Neural progenitor cell (in vitro differentiated cells): Measurements from ENCODE around the gene HILPDA. TPM values are rescaled to one million over a fixed set of nuclear protein-coding genes. Genes with fewer than 3 reads are reported as not detected.

Experiments used
- DNase-seq: peaks from one replicate; pipeline ENCODE4 v3.0.0-alpha.2; 2016; ENCODE audit warnings: low spot score
- H2AFZ ChIP-seq: fragments of 200-600 bp; sonication (generic); replicated peaks from 2 replicates; pipeline ENCODE4 v1.6.1; 2016; ENCODE audit warnings: antibody characterized with exemption
- H3F3A ChIP-seq: fragments of 200-600 bp; sonication (generic); 2 replicates; pipeline ENCODE4 v1.6.1; 2016; ENCODE audit warnings: antibody characterized with exemption, low read depth
- H3K27ac ChIP-seq: fragments of 200-600 bp; sonication (generic); 2 replicates; pipeline ENCODE4 v1.5.1; 2016; ENCODE audit warnings: mild to moderate bottlenecking
- H3K27me3 ChIP-seq: fragments of 200-600 bp; sonication (generic); 2 replicates; pipeline ENCODE4 v1.6.1; 2016; ENCODE audit warnings: mild to moderate bottlenecking, moderate library complexity
- H3K36me3 ChIP-seq: fragments of 200-600 bp; sonication (generic); 2 replicates; pipeline ENCODE4 v1.5.1; 2016
- H3K4me1 ChIP-seq: fragments of 200-600 bp; sonication (generic); 2 replicates; pipeline ENCODE4 v1.6.1; 2016; ENCODE audit warnings: mixed run types
- H3K4me2 ChIP-seq: fragments of 200-600 bp; sonication (generic); 2 replicates; pipeline ENCODE4 v1.6.1; 2016
- H3K4me3 ChIP-seq: fragments of 200-600 bp; sonication (generic); 2 replicates; pipeline ENCODE4 v1.5.1; 2016
- H3K79me2 ChIP-seq: fragments of 200-600 bp; sonication (generic); 2 replicates; pipeline ENCODE4 v1.6.1; 2016; ENCODE audit warnings: low read depth
- H3K9ac ChIP-seq: fragments of 200-600 bp; sonication (generic); 2 replicates; pipeline ENCODE4 v1.6.1; 2016
- H3K9me3 ChIP-seq: fragments of 200-600 bp; sonication (generic); 2 replicates; pipeline ENCODE4 v1.5.1; 2016; ENCODE audit warnings: low read depth
- H4K20me1 ChIP-seq: fragments of 200-600 bp; sonication (generic); 2 replicates; pipeline ENCODE4 v1.6.1; 2016; ENCODE audit warnings: low read depth
- H3K27ac Mint-ChIP-seq: 3 replicates; pipeline ENCODE4 v1.8.0; 2021; ENCODE audit warnings: mixed read lengths
- H3K27me3 Mint-ChIP-seq: 2 replicates; pipeline ENCODE4 v1.8.0; 2022; ENCODE audit warnings: low read depth, mild to moderate bottlenecking, inconsistent platforms, moderate library complexity, mixed read lengths; ENCODE audit not compliant: insufficient read depth
- H3K36me3 Mint-ChIP-seq: 3 replicates; pipeline ENCODE4 v1.8.0; 2021; ENCODE audit warnings: mixed read lengths
- H3K4me1 Mint-ChIP-seq: 3 replicates; pipeline ENCODE4 v1.8.0; 2021; ENCODE audit warnings: mixed read lengths
- H3K4me3 Mint-ChIP-seq: 3 replicates; pipeline ENCODE4 v1.8.0; 2021; ENCODE audit warnings: mild to moderate bottlenecking, moderate library complexity, mixed read lengths
- H3K9me3 Mint-ChIP-seq: 3 replicates; pipeline ENCODE4 v1.8.0; 2020; ENCODE audit warnings: mixed read lengths
- CTCF ChIP-seq: fragments of 200-600 bp; sonication (generic); IDR thresholded peaks from 2 replicates; pipeline ENCODE4 v1.5.1; 2017; ENCODE audit warnings: antibody characterized with exemption, mild to moderate bottlenecking
- EZH2 ChIP-seq: fragments of 200-600 bp; sonication (generic); IDR thresholded peaks from 2 replicates; pipeline ENCODE4 v1.6.1; 2017; ENCODE audit warnings: antibody characterized with exemption, mild to moderate bottlenecking, moderate library complexity
- EZH2phosphoT487 ChIP-seq: fragments of 200-600 bp; sonication (generic); IDR thresholded peaks from 2 replicates; pipeline ENCODE4 v1.6.1; 2017; ENCODE audit warnings: antibody characterized with exemption
- total RNA-seq: library from RNA; depleted of rRNA; stranded (reverse); fragments of >200 nt; gene quantifications from 2 replicates; pipeline ENCODE4 v1.2.3, GENCODE V29; 2015; ENCODE audit warnings: low replicate concordance

The HILPDA gene
- total RNA-seq, 1 donor from 2014 or later: 53.9 TPM

GRCh38 chr7:128452552-128452951, 3.1 kb upstream of the HILPDA start:
- peaks cover 7% of the 10 kb centered on the region for H4K20me1 ChIP-seq
- peaks cover 20% of the 10 kb centered on the region for H3F3A ChIP-seq
- Mint-ChIP-seq H3K27me3 (peaks cover 6% of the 10 kb centered on the region), H3K4me3 (peak overlapping the region; percentile 8), H3K4me1 (peaks cover 33% of the 10 kb centered on the region), H3K27ac (no peak overlapping the region), H3K36me3 (peaks cover 5% of the 10 kb centered on the region), H3K9me3 (no peaks in the 10 kb centered on the region)
- H3K4me3 ChIP-seq: no peak overlapping the region
- no peak overlapping the region for H3K9ac ChIP-seq
- no peak for TF ChIP-seq EZH2phosphoT487
- no peak for TF ChIP-seq CTCF
- no peak for TF ChIP-seq EZH2
- peaks cover 20% of the 10 kb centered on the region for H3K79me2 ChIP-seq
- no peak overlapping the region for H3K4me2 ChIP-seq
- no peak for DNase-seq
- no peaks in the 10 kb centered on the region for H3K27me3 ChIP-seq
- H3K4me1 ChIP-seq: peaks cover 7% of the 10 kb centered on the region
- H3K27ac ChIP-seq: no peak overlapping the region
- no peak overlapping the region for H2AFZ ChIP-seq
- H3K9me3 ChIP-seq: no peaks in the 10 kb centered on the region
- H3K36me3 ChIP-seq: no peaks in the 10 kb centered on the region

- DNase-seq: peak; percentile 88
- Histone ChIP-seq H3K79me2 (peaks cover 36% of the 10 kb centered on the region), H3K9ac (no peak overlapping the region), H3K4me1 (peaks cover 20% of the 10 kb centered on the region), H3F3A (peaks cover 30% of the 10 kb centered on the region), H3K4me3 (peak overlapping the region; percentile 2), H3K36me3 (peaks cover 3% of the 10 kb centered on the region), H3K27ac (no peak overlapping the region), H3K9me3 (no peaks in the 10 kb centered on the region), H4K20me1 (peaks cover 23% of the 10 kb centered on the region), H2AFZ (peak overlapping the region; percentile 38), H3K4me2 (peak overlapping the region; percentile 48), H3K27me3 (no peaks in the 10 kb centered on the region)
- H3K4me3 Mint-ChIP-seq: peak overlapping the region; percentile 76
- peaks cover 15% of the 10 kb centered on the region for H3K36me3 Mint-ChIP-seq
- H3K9me3 Mint-ChIP-seq: no peaks in the 10 kb centered on the region
- TF ChIP-seq EZH2: no peak
- TF ChIP-seq CTCF: no peak
- TF ChIP-seq EZH2phosphoT487: no peak
- H3K27ac Mint-ChIP-seq: peak overlapping the region; percentile 54
- H3K4me1 Mint-ChIP-seq: peaks cover 45% of the 10 kb centered on the region
- H3K27me3 Mint-ChIP-seq: peaks cover 10% of the 10 kb centered on the region
Measured at GRCh38 chr7:128453836-128454804, 1.6 kb upstream of the HILPDA start.

GRCh38 chr7:128454808-128455542, 703 bp upstream of the HILPDA start:
- H3K27me3 ChIP-seq: no peaks in the 10 kb centered on the region
- no peak overlapping the region for H3K9ac ChIP-seq
- H3K9me3 ChIP-seq: no peaks in the 10 kb centered on the region
- no peak overlapping the region for H3K27ac ChIP-seq
- TF ChIP-seq EZH2 (no peak), CTCF (peak; percentile 4)
- peaks cover 32% of the 10 kb centered on the region for H4K20me1 ChIP-seq
- peaks cover 3% of the 10 kb centered on the region for H3K36me3 ChIP-seq
- peaks cover 38% of the 10 kb centered on the region for H3F3A ChIP-seq
- H3K4me2 ChIP-seq: peak overlapping the region; percentile 92
- H3K36me3 Mint-ChIP-seq: peaks cover 15% of the 10 kb centered on the region
- peaks cover 10% of the 10 kb centered on the region for H3K27me3 Mint-ChIP-seq
- H3K4me3 ChIP-seq: peak overlapping the region; percentile 80
- H3K9me3 Mint-ChIP-seq: no peaks in the 10 kb centered on the region
- peaks cover 22% of the 10 kb centered on the region for H3K4me1 ChIP-seq
- peaks cover 53% of the 10 kb centered on the region for H3K4me1 Mint-ChIP-seq
- DNase-seq: peak; percentile 24
- H2AFZ ChIP-seq: peak overlapping the region; percentile 38
- peaks cover 44% of the 10 kb centered on the region for H3K79me2 ChIP-seq
- peak overlapping the region; percentile 98 for H3K27ac Mint-ChIP-seq
- peak overlapping the region; percentile 95 for H3K4me3 Mint-ChIP-seq
